SU-DHL-6 (cell line): ENCODE measurements around the gene PRKCSH.

Experiments used
- H2AFZ ChIP-seq: fragments of 200-600 bp; sonication (generic); 2 replicates; pipeline ENCODE4 v1.6.1; 2014; ENCODE audit warnings: low read depth, mild to moderate bottlenecking, moderate library complexity, mixed read lengths, antibody characterized with exemption, low read length; ENCODE audit not compliant: severe bottlenecking
- H3F3A ChIP-seq: fragments of 200-600 bp; shearing (Covaris generic); 2 replicates; pipeline ENCODE4 v1.6.0; 2016; ENCODE audit warnings: antibody characterized with exemption, mild to moderate bottlenecking; ENCODE audit not compliant: insufficient read depth
- H3K27ac ChIP-seq: fragments of 200-600 bp; sonication (generic); 2 replicates; pipeline ENCODE4 v1.5.1; 2016; ENCODE audit warnings: low read depth, mild to moderate bottlenecking, low read length, moderate library complexity, mixed read lengths
- H3K27me3 ChIP-seq: fragments of 200-600 bp; sonication (generic), shearing (Covaris generic); 2 replicates; pipeline ENCODE4 v1.6.0; 2014; ENCODE audit warnings: mild to moderate bottlenecking, low read length
- H3K36me3 ChIP-seq: fragments of 200-600 bp; sonication (generic); 2 replicates; pipeline ENCODE4 v1.6.1; 2014; ENCODE audit warnings: mild to moderate bottlenecking, low read length, mixed read lengths
- H3K4me2 ChIP-seq: fragments of 300-600, 200-600 bp; shearing (Covaris generic), sonication (generic); 2 replicates; pipeline ENCODE4 v1.6.0; 2014; ENCODE audit warnings: low read length, low read depth, mild to moderate bottlenecking; ENCODE audit not compliant: poor library complexity, severe bottlenecking
- H3K4me3 ChIP-seq: fragments of 200-600 bp; sonication (generic); 2 replicates; pipeline ENCODE4 v1.5.1; 2014; ENCODE audit warnings: antibody characterized with exemption, low read length, mild to moderate bottlenecking, mixed read lengths; ENCODE audit not compliant: insufficient read depth, poor library complexity, severe bottlenecking
- H3K79me2 ChIP-seq: fragments of 200-600 bp; sonication (generic); 2 replicates; pipeline ENCODE4 v1.6.1; 2014; ENCODE audit warnings: mild to moderate bottlenecking, low read length, moderate library complexity; ENCODE audit not compliant: insufficient read depth
- H3K9ac ChIP-seq: fragments of 200-600 bp; sonication (generic); 2 replicates; pipeline ENCODE4 v1.7.0; 2014; ENCODE audit warnings: mild to moderate bottlenecking, low read length
- H3K9me2 ChIP-seq: fragments of 200-600 bp; sonication (generic); replicated peaks from 2 replicates; pipeline ENCODE4 v1.6.1; 2014; ENCODE audit warnings: low read length; ENCODE audit not compliant: insufficient read depth
- H3K9me3 ChIP-seq: fragments of 200-600 bp; sonication (generic); 2 replicates; pipeline ENCODE4 v1.6.1; 2014; ENCODE audit warnings: low read length, mixed read lengths; ENCODE audit not compliant: insufficient read depth
- H4K20me1 ChIP-seq: fragments of 200-600 bp; sonication (generic); 2 replicates; pipeline ENCODE4 v1.6.1; 2014; ENCODE audit warnings: low read depth, mild to moderate bottlenecking, antibody characterized with exemption, low read length, moderate library complexity, mixed read lengths
- EZH2phosphoT487 ChIP-seq: fragments of 200-600 bp; sonication (generic), shearing (Covaris generic); conservative IDR thresholded peaks from 2 replicates; pipeline ENCODE4 v1.6.1; 2018; ENCODE audit warnings: mild to moderate bottlenecking, antibody characterized with exemption, low read length, moderate library complexity, mixed read lengths
- TF ChIP-seq, protein P1 (sequence below): fragments of 200-600 bp; sonication (generic); IDR thresholded peaks from one replicate; pipeline ENCODE4 v1.5.1; 2017; ENCODE audit warnings: antibody characterized with exemption, mild to moderate bottlenecking, low read length, moderate library complexity; ENCODE audit not compliant: insufficient read depth, poor library complexity, severe bottlenecking

Gene PRKCSH

DNA sequence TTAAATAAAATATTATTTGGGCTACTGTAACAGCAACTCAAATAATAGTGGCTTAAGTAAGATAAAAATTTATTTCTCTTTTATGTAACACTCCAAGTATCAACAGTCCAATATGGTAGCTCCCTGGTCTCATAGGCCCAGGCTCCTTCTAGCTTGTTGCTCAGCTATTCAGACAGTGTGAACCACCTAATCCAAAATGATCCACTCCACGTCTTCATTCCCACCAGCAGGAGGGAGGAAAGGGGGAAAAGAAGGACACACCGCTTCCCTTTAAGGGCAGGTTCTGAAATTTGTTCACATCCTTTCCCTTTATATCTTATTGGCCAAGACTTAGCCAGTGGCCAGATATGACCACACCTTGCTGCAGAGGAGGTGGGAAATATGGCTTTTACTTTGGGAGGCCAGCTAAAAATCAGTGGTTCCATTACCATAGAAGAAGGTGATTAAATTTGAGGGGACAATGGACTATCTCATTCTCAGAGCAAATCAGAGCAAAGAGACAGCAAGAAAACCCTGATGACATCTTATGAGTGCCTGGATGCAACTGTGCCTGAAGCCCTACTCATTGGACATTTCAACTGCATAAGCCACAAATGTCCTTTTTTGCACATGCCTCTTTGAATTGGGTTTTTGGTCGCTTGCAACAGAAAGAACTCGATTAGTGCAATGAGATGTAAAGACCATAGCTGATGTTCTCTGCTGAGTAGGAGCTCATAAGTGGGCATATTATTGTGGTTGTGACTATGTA lies 44.3 kb upstream of the PRKCSH start:
- no peaks in the 10 kb centered on the region for H3K9me2 ChIP-seq
- no peaks in the 10 kb centered on the region for H3K9me3 ChIP-seq
- no peak for TF ChIP-seq EZH2phosphoT487
- TF ChIP-seq, protein P1, sequence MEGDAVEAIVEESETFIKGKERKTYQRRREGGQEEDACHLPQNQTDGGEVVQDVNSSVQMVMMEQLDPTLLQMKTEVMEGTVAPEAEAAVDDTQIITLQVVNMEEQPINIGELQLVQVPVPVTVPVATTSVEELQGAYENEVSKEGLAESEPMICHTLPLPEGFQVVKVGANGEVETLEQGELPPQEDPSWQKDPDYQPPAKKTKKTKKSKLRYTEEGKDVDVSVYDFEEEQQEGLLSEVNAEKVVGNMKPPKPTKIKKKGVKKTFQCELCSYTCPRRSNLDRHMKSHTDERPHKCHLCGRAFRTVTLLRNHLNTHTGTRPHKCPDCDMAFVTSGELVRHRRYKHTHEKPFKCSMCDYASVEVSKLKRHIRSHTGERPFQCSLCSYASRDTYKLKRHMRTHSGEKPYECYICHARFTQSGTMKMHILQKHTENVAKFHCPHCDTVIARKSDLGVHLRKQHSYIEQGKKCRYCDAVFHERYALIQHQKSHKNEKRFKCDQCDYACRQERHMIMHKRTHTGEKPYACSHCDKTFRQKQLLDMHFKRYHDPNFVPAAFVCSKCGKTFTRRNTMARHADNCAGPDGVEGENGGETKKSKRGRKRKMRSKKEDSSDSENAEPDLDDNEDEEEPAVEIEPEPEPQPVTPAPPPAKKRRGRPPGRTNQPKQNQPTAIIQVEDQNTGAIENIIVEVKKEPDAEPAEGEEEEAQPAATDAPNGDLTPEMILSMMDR: no peak
- H3K4me2 ChIP-seq: no peak overlapping the region
- H2AFZ ChIP-seq: no peak overlapping the region
- H3K27me3 ChIP-seq: no peaks in the 10 kb centered on the region
- no peak overlapping the region for H3K27ac ChIP-seq
- H3K9ac ChIP-seq: no peak overlapping the region
- no peaks in the 10 kb centered on the region for H3K79me2 ChIP-seq
- no peaks in the 10 kb centered on the region for H3F3A ChIP-seq
- H3K4me3 ChIP-seq: no peak overlapping the region
- H4K20me1 ChIP-seq: no peaks in the 10 kb centered on the region
- no peaks in the 10 kb centered on the region for H3K36me3 ChIP-seq

DNA sequence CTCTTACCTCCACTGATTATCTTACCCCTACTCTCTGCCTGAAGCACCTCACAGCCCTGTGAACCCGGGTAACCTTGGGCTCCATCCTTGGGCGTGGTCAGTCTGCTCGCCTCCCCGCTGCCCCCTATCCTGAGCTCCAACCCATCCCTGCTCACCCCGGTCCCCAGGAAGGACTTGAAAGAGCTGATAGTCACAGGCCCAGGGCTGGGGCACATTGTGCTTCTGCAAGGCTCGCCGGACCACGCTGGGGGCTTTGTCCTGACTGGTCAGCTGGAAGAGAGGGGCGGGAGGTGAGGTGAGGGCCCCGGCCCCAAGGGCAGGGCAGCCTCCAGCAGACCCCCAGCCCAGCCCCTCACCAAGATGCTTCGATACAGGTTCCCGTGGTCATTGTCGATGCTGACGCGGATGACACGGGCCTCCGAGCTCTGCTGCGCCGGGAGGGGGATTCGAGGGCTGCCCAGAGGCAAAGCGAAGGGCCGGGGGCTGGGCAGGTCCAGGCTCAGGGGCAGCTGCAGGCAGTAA lies 38.3 kb upstream of the PRKCSH start:
- H3K27me3 ChIP-seq: no peaks in the 10 kb centered on the region
- no peaks in the 10 kb centered on the region for H3K79me2 ChIP-seq
- H3K36me3 ChIP-seq: no peaks in the 10 kb centered on the region
- no peak overlapping the region for H3K9ac ChIP-seq
- H2AFZ ChIP-seq: no peak overlapping the region
- H3F3A ChIP-seq: no peaks in the 10 kb centered on the region
- H3K9me2 ChIP-seq: no peaks in the 10 kb centered on the region
- no peak overlapping the region for H3K4me2 ChIP-seq
- H3K9me3 ChIP-seq: no peaks in the 10 kb centered on the region
- no peaks in the 10 kb centered on the region for H4K20me1 ChIP-seq
- no peak for TF ChIP-seq EZH2phosphoT487
- TF ChIP-seq, protein P1: no peak
- H3K4me3 ChIP-seq: no peak overlapping the region
- H3K27ac ChIP-seq: no peak overlapping the region

DNA sequence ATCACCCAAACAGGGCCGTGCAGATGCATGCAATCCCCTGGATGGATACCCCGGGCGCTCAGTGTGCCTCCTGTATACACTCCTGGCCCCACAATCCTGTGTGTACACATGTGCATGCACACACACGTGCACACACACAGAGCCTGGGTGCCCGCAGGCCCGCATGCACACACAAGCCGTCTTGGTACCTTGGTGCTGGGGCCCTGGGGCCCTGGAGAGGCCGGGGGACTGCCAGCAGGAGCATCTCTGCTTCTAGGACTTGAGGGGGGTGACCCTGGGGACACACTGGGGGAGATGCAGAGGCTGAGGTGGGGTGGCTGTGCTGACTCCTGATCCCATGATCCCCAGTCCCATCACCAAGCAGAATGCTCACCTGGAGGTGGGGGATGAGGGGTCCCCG lies 35.8 kb upstream of the PRKCSH start:
- Histone ChIP-seq H3K9me2 (no peaks in the 10 kb centered on the region), H3K79me2 (no peaks in the 10 kb centered on the region), H2AFZ (no peak overlapping the region), H4K20me1 (no peaks in the 10 kb centered on the region), H3K4me3 (no peak overlapping the region), H3K9me3 (no peaks in the 10 kb centered on the region), H3K36me3 (no peaks in the 10 kb centered on the region), H3F3A (no peaks in the 10 kb centered on the region), H3K27me3 (no peaks in the 10 kb centered on the region), H3K9ac (no peak overlapping the region), H3K4me2 (no peak overlapping the region), H3K27ac (no peak overlapping the region)
- no peak for TF ChIP-seq EZH2phosphoT487
- TF ChIP-seq, protein P1: no peak
